GM12874 (cell line): ENCODE results near the gene CBARP.

Source experiments
- CTCF ChIP-seq: IDR thresholded peaks from 2 replicates; pipeline ENCODE4 v1.5.1; 2011; ENCODE audit warnings: low read depth, mild to moderate bottlenecking, control low read depth, low read length, moderate library complexity; ENCODE audit not compliant: insufficient read depth

Gene CBARP

GRCh38 chr19:1234955-1235380 is 2.8 kb downstream of the CBARP start:
- TF ChIP-seq CTCF: no peak

GRCh38 chr19:1234051-1234954 is 3.5 kb downstream of the CBARP start:
- TF ChIP-seq CTCF: no peak

GRCh38 chr19:1233115-1233667 is 4.6 kb downstream of the CBARP start:
- TF ChIP-seq CTCF: no peak

- no peak for TF ChIP-seq CTCF
Measured at GRCh38 chr19:1232652-1233072, 5.1 kb downstream of the CBARP start.

- TF ChIP-seq CTCF: no peak
Measured at GRCh38 chr19:1231729-1232637, 5.8 kb downstream of the CBARP start.

- TF ChIP-seq CTCF: 0 out of 2 replicates have a peak, but pooled peaks have one; percentile 19
Measured at GRCh38 chr19:1230783-1231489, 6.9 kb downstream of the CBARP start.
